Stimulated activated naive CD4-positive, alpha-beta T cell treated with Interleukin-2 at 50 U/mL for 16 hours (primary cell): ENCODE results near the gene CSF3.
"Not testable (repeated sequence)": the region's sequence is repeated elsewhere in the genome, so short reads cannot be mapped to it uniquely, and the experiment has no call there.

Experiments
- DNase-seq: peaks from one replicate; lab custom pipeline; 2025; lab: John Stamatoyannopoulos, UW

The CSF3 gene

GRCh38 chr17:39997543-39997942 lies 17.7 kb upstream of the CSF3 start:
- no peak for DNase-seq

- DNase-seq = no peak
Measured at GRCh38 chr17:39999067-39999466, 16.2 kb upstream of the CSF3 start.

- DNase-seq = no peak
Measured at GRCh38 chr17:40000161-40000560, 15.1 kb upstream of the CSF3 start.

DNA sequence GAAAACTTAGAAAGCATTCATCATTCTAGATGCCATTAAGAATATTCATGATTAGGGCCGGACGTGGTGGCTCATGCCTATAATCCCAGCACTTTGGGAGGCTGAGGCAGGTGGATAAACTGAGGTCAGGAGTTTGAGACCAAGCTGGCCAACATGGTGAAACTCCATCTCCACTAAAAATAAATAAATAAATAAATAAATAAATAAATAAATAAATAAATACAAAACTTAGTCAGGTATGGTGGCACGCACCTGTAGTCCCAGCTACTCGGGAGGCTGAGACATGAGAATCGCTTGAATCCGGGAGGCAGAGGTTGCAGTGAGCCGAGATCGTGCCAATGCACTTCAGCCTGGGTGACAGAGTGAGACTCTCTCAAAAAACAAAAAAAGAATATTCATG lies 13.9 kb upstream of the CSF3 start:
- not testable (repeated sequence) for DNase-seq

DNA sequence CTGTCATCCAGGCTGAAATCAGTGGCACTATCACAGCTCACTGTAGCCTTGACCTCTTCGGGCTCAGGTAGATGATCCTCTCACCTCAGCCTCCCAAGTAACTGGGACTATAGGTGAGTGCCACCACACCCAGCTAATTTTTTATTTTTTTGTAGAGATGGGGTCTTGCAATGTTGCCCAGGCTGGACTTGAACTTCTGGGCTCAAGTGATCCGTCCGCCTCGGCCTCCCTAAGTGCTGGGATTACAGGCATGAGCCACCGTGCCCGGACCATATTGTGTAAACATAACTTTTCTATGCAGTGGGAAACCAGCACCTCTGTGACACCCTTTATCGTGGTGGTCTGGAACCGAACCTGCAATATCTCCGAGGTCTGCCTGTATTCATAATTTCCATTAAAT lies 11.2 kb upstream of the CSF3 start:
- DNase-seq = no peak

- no peak for DNase-seq
Measured at GRCh38 chr17:40004712-40005111, 10.5 kb upstream of the CSF3 start.

- DNase-seq = no peak
Measured at GRCh38 chr17:40005520-40005919, 9.7 kb upstream of the CSF3 start.

DNA sequence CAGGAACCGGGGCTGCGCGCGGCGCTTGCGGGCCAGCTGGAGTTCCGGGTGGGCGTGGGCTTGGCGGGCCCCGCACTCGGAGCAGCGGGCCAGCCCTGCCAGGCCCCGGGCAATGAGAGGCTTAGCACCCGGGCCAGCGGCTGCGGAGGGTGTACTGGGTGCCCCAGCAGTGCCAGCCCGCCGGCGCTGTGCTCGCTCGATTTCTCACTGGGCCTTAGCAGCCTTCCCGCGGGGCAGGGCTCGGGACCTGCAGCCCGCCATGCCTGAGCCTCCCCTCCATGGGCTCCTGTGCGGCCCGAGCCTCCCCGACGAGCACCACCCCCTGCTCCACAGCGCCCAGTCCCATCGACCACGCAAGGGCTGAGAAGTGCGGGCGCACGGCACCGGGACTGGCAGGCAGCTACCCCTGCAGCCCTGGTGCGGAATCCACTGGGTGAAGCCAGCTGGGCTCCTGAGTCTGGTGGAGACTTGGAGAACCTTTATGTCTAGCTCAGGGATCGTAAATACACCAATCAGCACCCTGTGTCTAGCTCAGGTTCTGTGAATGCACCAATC lies 4.2 kb upstream of the CSF3 start:
- not testable (repeated sequence) for DNase-seq

DNA sequence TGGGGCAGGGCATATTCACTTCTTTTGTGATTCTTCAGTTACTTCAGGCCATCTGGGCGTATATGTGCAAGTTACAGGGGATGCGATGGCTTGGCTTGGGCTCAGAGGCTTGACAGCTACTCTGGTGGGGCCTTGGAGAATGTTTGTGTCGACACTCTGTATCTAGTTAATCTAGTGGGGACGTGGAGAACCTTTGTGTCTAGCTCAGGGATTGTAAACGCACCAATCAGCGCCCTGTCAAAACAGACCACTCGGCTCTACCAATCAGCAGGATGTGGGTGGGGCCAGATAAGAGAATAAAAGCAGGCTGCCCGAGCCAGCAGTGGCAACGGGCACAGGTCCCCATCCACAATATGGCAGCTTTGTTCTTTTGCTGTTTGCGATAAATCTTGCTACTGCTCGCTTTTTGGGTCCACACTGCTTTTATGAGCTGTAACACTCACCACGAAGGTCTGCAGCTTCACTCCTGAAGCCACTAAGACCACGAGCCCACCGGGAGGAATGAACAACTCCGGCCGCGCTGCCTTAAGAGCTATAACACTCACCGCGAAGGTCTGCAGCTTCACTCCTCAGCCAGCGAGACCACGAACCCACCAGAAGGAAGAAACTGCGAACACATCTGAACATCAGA lies 3.1 kb upstream of the CSF3 start:
- not testable (repeated sequence) for DNase-seq

GRCh38 chr17:40014375-40014980 lies 762 bp upstream of the CSF3 start:
- no peak for DNase-seq

DNA sequence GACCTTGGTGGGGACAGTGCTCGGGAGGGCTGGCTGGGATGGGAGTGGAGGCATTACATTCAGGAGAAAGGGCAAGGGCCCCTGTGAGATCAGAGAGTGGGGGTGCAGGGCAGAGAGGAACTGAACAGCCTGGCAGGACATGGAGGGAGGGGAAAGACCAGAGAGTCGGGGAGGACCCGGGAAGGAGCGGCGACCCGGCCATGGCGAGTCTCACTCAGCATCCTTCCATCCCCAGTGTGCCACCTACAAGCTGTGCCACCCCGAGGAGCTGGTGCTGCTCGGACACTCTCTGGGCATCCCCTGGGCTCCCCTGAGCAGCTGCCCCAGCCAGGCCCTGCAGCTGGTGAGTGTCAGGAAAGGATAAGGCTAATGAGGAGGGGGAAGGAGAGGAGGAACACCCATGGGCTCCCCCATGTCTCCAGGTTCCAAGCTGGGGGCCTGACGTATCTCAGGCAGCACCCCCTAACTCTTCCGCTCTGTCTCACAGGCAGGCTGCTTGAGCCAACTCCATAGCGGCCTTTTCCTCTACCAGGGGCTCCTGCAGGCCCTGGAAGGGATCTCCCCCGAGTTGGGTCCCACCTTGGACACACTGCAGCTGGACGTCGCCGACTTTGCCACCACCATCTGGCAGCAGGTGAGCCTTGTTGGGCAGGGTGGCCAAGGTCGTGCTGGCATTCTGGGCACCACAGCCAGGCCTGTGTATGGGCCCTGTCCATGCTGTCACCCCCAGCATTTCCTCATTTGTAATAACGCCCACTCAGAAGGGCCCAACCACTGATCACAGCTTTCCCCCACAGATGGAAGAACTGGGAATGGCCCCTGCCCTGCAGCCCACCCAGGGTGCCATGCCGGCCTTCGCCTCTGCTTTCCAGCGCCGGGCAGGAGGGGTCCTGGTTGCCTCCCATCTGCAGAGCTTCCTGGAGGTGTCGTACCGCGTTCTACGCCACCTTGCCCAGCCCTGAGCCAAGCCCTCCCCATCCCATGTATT lies 1.1 kb downstream of the CSF3 start:
- no peak for DNase-seq

DNA sequence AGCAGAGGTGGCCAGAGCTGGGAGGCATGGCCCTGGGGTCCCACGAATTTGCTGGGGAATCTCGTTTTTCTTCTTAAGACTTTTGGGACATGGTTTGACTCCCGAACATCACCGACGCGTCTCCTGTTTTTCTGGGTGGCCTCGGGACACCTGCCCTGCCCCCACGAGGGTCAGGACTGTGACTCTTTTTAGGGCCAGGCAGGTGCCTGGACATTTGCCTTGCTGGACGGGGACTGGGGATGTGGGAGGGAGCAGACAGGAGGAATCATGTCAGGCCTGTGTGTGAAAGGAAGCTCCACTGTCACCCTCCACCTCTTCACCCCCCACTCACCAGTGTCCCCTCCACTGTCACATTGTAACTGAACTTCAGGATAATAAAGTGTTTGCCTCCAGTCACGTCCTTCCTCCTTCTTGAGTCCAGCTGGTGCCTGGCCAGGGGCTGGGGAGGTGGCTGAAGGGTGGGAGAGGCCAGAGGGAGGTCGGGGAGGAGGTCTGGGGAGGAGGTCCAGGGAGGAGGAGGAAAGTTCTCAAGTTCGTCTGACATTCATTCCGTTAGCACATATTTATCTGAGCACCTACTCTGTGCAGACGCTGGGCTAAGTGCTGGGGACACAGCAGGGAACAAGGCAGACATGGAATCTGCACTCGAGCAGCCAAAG lies 2.3 kb downstream of the CSF3 start:
- no peak for DNase-seq

DNA sequence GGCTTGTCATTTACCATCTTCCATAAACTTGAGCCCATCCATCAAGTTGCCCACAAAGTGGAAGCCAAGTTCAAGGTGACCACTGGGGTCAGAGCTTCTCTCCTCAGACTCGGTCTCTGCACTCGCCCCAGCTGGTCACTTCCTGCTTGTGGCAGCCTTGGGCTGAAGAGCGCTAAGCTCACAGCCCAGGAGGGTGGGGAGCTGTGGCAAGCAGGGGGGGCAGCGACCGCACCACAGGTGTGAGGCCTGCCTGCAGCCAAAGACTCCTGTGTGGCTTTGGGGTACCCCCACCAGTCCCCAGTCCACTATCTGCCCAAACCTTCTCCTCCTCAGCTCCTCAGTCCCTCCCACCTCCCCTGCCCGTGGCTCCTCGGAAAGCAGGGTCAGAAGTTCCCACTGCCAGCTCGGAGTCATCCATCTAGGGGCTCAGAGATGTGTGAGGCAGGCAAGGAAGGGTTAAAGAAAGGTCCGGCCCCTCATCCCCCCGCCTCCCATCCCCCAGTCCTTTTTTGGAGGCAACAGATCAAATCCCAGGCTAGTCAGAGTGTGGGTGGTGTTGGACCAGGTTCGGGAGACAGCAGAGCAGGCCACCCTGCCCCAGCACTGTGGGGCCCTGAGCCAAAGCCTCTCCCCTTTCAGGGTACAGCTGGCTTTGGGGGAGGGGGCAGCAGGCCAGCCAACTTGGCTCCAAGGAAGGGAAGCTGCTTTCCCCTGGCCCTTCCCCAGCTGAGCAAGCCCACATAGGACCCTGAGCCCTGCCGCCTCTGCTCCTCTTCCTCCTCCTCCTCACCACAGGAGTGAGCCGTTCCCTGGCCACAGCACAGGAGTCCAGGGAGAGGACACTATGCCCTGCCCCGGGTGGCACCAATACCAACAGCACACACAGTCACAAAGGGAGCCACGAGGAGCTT lies 3.2 kb downstream of the CSF3 start:
- DNase-seq = no peak

GRCh38 chr17:40019140-40019991 lies 4.1 kb downstream of the CSF3 start:
- DNase-seq = no peak

DNA sequence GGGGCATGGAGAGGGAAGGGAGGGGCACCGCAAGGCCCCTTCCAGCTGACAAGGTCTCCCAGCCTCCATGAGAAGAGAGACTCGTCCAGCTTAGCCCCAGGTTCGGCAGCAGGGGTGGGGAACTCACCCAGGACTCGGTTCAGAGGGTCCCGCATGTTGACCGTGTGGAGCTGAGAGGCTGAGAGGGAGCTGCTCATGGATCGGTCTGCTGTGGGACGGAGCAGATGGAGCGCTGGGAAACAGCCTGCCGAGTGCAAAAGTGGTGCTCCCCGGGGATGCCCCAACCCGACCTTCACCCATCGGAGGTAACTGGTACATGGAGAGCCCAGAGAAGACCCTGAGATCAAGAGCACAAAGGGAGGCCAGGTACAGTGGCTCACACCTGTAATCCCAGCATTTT lies 4.9 kb downstream of the CSF3 start:
- DNase-seq = no peak

GRCh38 chr17:40021451-40021971 lies 6.3 kb downstream of the CSF3 start:
- no peak for DNase-seq

GRCh38 chr17:40022497-40022896 lies 7.3 kb downstream of the CSF3 start:
- no peak for DNase-seq

DNA sequence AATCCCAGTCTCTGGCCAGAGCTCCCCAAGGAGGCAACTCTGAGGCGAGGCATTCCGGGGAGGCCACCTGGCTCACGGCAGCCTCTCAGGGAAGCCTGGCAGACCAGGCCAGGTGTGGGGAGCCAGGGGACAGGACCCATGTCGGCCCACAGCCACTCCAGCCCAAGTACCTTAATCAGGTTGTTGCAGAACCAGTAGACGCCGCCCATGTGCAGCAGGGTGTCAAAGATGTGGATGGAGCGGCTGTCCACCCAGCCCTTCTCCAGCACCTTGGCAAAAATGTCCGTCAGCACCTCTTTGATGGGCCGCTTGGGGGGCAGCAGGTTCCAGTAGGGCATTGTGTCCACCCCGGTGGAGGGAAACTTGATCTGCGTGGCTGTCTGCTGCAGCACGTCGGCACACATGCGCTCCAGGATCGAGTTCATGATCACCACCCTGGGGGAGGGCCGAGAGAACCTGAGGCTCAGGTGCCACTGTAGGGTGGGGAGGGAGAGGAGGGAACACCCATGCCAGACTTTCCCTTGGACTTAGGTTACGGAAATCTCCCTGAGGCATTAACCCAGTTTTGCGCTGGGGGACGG lies 7.8 kb downstream of the CSF3 start:
- no peak for DNase-seq

DNA sequence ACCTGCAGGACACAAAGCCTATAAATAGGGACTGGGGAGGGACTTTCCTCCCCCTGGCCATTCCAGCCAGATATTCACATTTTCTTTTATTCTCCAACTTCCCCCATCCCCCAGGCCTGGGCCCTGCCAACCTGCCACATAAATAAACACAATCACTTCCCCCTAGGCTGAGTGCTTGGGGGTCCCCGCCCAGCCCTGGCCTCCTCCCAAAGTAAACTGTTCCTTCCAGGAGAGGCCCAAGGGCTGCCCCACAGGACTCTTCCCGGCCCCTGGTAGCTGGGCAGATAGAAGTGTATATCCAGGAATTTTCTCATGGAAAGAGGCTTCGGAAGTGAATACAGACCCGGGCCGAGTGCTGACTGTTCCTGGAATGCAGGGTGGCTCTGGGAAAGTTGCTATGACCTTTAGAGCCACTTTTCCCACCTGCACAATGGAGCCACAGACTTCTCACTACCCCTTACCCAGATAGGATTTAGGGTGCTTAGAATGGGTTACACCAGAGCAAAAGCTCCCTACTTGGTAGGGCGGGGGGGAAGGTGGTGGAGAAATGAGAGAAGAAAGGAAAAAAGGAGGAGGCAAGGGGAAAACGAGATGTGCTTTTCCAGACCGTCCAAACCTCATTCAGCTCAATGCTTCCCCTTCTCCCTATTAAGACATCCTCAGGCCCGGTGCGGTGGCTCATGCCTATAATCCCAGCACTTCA lies 8.5 kb downstream of the CSF3 start:
- no peak for DNase-seq
